HG03460 (cell line): ENCODE data around the gene ELMOD1.

Experiments
- ATAC-seq: cut with Tn5 transposase; IDR thresholded peaks from one replicate; pipeline ENCODE4 v1.9.1; 2021; ENCODE audit not compliant: unreplicated experiment

ELMOD1 gene

DNA sequence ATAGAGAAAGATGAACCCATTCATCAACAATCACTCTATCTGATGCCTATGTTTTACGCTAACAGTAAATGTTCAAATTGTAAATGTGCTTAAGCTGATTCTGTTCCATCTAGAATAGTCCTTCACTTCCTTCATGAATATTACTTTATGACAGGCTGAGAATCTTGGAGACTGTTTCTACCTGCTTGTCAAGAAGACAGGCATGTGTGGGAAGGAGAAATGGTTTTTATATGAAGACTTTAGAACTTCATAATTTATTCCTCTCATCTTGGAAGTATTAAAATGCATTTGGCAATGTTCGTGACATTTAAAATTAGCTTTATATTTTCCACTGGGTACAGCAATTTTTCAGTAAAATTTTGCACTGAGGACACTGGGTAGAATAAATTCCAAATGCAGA, 41.0 kb downstream of the ELMOD1 start:
- ATAC-seq = no peak

DNA sequence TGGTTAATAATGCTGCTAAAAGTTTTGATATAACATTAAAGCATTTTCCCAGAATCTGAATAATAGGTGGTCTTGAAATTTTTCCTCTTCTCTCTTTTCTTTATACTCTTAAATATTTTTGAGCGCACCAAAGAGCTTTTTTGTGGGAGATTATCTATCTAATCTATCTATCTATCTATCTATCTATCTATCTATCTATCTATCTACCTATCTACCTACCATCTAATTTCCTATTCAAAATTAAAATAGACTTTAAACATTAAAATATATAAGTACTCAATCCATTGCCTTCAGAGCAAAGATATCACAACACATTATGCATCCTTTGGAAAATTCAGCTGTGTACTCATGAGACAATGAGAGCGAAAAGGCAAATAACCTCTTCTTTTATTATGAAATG, 55.8 kb downstream of the ELMOD1 start:
- ATAC-seq = no peak

DNA sequence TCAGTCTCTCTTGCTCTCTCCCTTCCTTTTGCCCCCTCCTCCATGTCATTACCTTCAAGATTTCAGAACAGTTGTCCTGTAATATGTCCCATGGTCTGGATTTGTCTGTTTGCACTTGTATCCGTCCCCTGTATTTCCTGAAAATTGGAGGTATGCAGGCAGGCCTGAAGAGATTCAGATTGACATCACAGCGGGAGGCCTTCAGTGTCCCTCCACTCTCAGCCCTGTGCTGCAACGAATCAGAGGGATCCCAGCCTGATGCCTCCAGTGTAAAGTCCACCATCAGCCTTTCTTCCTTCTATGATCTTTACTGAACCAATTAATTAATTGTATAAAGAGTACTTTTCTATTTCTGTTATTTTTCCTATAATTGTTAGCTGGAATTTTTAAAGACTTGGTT, 57.3 kb downstream of the ELMOD1 start:
- ATAC-seq = no peak

DNA sequence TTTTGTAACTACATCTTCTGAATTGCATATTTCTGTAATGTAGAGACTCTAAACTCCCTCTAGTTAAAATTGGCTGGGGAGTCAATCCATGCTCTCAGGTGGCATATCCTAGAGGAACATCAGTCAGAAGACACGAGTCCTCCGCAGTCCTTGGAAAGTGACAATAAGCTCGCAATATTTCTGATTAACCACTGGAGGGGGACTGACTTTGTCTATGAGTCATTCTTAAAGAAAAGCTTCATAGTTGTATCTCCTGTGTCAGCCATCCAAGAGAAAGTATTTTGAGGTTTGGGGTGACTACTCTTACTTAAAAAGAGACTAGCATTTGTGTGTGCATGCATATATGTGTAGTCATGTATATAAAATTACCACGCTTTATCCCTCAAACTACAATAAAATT, 60.7 kb downstream of the ELMOD1 start:
- ATAC-seq = no peak

DNA sequence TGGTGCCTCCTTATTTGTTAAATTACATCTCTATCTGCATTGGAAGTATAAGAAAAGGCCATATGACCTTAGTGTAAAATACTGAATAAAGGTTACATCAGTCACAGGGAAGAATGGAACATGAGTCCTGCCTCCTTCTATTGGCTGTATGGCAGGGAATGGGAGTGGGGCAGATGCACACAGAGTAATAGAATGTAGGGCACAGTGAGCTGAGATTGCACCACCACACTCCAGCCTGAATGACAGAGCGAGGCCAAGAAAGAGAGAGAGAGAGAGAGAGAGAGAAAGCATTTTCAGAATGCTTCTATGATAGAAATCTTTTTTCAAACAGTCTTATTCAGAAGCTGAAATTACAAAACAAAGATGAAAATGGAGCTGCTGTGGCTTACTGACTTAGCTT, 62.1 kb downstream of the ELMOD1 start:
- no peak for ATAC-seq

DNA sequence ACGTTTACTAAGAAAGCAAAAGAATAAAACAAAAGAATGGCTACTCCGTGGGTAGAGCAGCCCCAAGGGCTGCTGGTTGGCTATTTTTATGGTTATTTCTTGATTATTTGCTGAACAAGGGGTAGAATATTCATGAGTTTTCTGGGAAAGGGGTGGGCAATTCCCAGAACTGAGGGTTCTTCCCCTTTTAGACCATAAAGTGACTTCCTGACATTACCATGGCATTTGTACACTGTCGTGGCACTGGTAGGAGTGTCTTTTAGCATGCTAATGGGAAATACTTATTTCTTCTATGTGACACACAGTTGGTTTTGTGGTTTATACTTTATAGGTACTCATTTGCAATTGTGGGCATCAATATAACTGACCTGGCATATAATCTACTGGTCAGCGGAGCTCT, 64.7 kb downstream of the ELMOD1 start:
- no peak for ATAC-seq

DNA sequence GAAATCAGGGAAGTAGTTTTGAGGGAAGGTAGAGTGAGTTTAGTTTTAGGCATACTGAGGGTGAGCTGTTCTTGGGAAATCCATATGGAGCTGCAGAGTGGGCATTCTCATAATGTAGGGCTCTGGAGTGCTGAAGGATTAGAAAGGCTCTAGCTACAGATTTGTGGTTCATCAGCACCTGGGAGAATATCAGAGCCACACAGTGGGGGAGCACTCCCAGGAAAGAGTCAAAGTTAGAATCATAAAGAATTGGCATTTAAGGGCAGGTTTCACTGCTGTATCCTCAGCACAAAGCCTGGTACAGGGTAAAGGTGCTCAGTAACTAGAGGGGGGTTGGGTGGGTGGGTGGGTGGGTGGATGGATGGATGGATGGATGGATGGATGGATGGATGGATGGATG, 68.4 kb downstream of the ELMOD1 start:
- no peak for ATAC-seq

DNA sequence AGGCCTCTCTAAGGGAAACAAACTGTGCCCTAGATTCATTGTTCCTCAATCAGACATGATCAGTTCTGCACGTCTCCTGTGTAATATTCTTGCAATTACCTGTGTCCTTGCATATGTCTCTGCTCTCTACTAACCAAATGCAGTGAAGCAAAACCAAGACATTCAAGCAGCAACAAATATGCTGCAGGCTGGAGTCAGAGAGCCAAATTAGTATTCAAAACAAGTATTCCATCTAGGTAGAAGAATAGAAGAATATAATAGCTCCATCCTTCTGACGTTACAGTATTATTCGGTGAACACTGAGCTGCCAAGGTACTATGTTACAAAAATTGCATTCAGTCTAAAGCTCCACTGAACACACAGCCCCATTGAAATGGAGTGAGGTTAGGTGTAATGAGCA, 69.1 kb downstream of the ELMOD1 start:
- no peak for ATAC-seq

DNA sequence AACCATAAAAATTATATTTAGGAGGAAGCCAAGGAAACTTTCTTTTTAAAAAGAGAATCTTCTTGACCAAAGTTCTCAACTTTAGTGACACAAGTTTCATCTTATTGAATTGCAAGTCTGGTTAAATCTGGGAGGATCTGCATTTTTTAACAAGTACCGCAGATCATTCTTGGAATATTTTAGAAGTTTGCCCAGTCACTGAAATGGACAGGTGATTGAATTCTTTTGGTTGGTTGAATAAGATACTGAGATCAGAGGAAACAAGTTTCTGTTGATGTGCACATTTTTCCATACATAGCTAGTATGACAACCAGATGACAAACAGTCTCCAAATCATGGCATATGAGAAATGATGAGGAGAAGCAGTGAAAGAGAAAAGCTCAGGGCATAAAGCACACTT, 70.7 kb downstream of the ELMOD1 start:
- no peak for ATAC-seq

DNA sequence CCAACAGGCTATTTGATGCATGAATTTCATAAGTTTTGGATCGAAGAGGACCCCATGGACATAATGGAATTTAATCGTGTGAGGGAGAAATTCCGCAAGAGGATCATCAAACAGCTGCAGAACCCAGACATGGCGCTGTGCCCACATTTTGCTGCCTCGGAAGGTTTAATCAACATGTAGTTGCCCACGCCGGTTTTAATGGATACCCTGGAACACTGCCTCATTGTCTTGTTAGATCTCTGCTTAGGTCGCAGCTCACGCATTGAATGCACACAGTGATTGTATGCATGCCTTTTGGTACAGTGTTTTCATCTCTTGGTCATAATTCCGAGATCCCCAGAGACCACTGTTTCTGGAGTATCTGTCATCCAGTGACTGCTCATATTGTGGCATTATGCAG, 74.1 kb downstream of the ELMOD1 start:
- no peak for ATAC-seq

DNA sequence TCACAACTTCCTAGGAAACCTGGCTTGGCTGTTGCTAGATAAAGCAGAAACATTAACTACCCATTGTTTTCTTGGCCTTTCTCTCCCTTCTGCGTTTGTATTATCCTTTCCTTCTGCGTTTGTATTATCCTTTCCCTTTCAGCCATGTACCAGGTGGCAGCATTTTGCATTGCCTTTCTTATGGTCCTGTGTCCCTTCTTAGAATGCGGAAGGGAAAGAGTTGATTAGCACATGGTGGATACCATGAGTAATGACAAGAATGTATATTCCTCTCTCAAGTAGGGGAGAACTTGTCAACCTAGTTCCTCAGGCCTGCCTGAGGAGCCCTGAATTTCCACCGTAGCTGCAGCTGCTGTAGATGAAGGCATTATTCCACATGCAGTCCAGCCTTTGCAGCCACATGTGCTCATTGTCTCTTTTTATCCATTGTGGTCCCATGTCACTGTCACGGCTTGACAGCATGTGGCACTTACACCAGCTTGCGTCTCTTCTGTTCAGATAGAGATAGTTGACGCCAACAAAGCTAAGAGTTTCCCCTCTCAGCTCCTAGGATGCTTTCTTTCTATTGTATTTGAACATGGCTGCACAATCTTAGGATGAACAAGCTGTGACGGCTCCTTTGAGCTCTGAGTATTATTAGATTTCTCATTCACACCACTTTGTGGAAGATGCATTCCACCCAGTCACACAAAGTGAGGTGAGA, 76.1 kb downstream of the ELMOD1 start:
- ATAC-seq = no peak

DNA sequence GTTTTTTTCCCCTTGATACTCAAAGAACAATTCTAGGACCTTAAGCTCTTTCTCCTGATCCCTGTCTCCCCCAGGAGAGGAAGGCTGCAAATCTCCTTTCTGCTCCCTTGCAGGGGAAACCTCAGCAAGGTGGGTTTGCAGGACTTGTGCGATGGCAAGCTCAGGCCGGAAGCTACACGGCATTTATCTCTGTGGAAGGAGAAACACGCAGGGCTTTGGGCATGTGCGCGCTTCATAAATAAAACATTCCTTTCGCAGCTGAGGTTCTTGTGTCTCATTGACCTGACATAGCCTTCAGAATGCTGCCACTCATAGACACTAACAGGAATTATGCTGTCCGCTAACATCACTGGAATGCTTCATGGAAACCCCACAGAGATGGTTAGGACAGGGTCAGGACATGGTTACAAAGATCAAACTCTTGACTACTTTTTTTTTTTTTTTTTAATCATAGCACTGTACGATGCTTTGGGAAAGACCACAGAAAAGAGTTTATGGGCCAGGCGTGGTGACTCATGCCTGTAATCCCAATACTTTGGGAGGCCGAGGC, 78.3 kb downstream of the ELMOD1 start:
- ATAC-seq = no peak

DNA sequence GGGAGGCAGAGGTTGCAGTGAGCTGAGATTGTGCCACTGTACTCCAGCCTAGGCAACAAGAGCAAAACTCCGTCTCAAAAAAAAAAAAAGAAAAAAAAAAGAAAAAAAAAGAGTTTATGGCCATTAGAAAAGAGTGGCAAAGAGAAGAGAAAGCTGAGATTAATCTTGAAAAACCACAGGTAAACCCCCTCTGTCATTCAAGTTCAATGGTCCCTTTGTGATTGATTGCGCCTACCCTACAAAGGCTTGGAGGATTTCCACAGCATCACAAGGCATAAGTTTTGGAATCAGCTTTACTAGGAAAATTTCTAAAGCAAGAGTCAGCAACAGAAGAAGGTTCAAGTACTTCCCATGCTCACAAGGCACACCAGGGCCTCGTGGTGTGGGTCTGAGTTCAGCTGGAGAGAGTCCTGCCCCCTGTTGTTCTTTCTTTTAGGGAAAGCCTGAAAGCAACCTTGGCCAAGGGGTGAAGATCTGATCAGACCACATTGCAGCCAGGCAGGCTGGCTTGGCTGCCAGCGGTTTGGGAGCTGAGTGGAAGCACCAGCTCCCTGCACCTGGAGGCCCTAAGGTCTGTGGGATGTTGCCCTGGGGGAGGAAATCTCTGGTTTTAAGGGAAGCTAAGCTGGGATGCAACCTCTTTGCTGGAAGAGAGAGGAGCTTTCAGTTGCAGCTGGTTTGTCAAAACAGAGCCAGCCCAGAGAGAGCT, 79.1 kb downstream of the ELMOD1 start:
- ATAC-seq = no peak

DNA sequence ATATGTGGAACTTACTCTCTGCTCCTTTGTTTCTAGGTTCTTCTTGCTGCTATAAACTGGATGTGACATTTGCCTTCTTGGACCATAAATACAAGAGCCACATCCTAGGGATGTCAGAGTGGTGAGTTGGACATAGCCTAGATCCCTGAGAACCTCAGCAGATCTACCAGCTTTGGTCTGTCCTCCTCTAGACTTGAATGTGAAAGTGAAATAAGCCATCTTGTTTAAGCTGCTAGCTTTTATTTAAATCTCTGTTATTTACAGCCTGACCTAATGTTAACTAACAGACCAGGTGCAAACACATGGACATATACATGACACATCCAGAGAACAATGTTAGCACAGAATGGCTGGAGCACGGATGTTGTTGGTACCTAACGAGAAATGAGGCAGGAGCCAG, 85.0 kb downstream of the ELMOD1 start:
- ATAC-seq = no peak

DNA sequence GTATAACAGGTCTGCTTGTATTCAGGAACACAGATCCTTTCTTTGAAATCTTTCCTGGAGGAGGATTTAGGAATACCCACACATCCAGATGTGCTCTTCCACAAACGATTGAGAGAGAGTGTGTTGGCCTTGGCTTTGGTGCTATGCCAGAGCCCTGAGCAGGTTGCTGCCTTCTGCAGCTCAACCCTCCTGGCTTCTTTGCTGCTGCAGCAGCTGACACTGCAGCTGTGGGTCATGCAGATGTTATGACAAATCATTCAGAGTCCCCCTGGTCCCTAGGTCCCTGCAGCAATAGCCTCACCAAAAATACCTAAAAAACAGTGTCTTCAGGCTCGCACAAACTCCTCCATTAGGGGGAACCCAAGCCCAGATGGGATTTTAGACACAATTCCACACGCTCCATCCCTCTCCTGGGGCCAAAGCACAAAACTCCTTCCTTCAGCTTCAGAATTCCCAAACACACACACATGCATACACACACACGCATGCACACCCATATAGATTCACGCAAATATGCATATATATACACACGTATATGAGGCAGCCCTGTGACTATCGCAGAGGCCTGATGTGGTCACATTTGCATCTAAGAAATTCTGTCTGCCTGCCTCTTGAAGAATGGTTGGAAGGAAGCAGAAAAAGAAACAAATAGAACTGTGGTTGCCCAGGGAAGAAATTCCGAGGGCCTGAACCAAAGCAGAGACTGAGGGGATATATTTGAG, 85.5 kb downstream of the ELMOD1 start:
- ATAC-seq = no peak

DNA sequence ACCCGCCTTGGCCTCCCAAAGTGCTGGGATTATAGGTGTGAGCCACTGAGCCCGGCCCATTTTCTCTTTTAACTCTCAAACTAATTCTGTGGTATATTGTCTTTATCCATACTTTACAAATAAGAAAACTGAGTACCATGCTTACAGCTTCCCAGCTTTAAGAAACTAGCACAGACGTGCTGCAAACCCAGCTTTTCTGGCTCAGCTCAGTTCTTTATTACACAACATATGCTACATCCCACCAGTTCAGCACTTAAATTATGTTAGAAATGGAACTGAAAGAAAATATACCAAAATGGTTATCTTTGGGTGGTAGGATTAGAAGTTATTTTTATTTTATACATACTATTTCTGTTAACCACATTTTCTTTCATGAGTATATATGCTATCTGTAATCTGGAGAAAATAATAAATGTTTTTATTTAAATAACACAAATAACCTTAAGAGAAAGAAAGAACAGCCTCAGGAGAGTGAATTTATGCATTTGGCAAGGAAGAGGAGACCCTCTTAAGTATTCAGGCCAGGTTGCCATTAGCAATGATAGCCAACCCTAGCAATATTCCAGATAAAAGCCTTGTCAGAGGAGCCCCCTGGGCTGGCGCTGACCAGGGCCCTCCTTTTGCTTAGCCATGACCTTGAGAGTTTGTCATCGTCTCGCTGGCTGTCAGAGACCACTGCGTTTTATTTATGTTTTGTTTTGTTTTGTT, 87.1 kb downstream of the ELMOD1 start:
- no peak for ATAC-seq

DNA sequence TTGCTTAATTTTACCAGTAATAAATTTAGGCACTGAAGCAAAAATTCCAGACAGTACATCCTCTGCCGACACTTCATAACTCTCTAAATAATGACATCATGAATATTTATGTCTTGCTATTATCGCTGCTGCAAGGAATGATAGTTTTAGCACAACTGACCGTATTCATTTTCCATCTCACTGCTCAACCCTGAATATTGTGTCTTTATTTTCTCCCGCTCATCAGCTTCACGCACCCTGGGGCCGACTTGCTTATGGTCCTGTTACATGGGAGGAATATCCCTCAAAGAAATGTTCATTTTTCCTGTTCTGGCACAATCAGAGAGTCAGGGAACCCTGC, 87.7 kb downstream of the ELMOD1 start:
- no peak for ATAC-seq

DNA sequence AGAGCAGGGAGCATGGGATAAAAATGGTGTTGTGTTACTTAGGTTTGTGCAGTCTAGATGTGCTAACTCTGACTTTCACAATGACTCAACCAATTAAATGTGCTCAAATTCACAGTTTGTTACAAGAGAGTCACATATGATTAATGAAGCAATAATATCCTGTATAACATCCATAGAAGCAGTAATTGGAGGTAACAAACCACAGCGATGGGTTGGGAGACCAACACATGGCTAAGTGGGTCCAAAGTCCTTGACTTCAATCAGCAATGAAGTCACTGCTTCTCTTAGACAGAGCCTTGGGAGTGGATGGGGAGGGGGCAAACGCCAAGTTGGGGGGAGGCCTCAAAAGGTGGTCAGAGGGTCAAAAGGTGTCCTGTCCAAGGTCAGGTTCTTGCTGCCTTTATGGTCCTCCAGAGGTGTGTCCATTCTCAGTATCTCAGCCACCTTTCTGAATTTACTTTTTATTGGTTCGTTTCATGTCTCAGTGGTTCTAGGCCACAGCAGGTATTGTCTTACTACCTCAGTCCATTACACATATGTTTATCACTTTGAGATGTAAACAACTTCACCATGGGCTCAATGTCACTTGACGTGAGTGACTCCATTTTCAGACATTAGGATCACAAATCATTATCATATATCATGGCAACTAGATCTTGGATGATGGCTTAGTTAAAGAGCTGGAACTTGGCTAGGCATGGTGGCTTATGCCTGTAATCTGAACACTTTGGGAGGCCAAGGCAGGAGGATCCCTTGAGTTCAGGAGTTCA, 88.5 kb downstream of the ELMOD1 start:
- ATAC-seq = no peak

DNA sequence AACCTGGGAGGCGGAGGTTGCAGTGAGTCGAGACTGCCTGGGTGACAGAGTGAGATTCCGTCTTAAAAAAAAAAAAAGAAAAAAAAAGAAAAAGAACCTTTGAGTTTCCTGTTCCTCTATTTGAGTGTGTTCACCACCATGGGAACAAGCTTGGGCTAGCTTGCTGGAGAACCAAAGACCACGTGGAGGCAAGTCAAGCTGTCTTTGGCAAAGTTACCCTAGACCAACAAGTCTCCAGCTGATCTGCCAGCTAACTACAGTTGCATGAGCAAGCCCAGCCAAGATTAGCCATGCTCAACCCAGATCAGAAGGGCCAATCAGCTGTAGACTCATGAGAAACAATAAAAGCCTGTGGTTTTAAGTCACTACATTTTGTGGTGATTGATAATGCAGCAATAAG, 91.2 kb downstream of the ELMOD1 start:
- ATAC-seq = no peak

DNA sequence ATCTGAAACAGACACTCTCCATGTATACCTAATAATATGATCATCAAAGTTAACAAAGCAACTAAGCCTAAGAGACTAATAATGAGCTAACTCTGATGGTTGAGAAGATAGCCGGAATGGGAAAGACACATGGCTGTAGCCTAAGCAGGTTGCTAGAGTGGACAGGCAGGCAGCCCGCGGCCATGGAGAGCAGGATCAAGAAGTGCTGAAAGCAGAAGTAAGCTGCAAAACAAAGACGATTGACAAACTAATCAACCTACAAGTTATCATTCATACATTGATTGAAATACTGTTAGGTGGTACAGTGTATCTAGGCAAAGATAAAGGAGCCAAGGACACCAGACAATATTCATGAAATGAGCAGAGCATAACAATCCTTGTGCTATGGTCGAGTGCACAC, 91.6 kb downstream of the ELMOD1 start:
- no peak for ATAC-seq

DNA sequence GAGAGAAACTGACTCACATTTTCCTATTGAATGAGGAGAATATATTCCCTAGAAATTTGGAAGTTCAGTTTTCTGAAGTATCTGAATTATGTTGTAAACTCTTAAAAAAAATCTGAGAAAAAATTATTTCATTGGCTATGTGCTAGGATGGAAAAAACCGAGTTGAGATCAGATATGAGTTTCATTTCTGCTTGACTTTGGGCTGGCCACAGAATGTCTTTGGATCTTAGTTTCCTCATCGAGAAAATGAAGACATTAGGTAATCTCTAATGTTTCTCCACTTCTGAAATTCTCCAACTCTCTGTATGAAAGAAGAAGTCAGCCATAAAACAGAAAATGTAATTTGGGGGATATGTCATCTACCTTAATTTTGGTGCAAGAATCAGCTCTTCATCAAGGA, 92.1 kb downstream of the ELMOD1 start:
- no peak for ATAC-seq
